Gastrocnemius medialis (tissue), 4 donors: ENCODE data around the gene LRRC28. TPM values are rescaled to one million over a fixed set of nuclear protein-coding genes. Genes with fewer than 3 reads are reported as not detected.

ENCODE experiments used
- ATAC-seq, 2 donors: fragments of 150-250 bp; one replicate each; pipeline ENCODE4 v1.9.1; 2016
- DNase-seq, 2 donors: peaks; one replicate each; pipeline ENCODE4 v3.0.0-alpha.2; 2019
- H3K27ac ChIP-seq, 4 donors: fragments of 200-600 bp; sonication (generic); 1 replicate in 1 of 4; 2 replicates in 3 of 4; pipeline ENCODE4 v1.5.1; 2016 to 2018; ENCODE audit warnings: mild to moderate bottlenecking in 2 of 4, moderate library complexity in 1 of 4
- H3K27me3 ChIP-seq, 3 donors: fragments of 200-600 bp; sonication (generic) in 2 of 3; 1 replicate in 1 of 3; 2 replicates in 2 of 3; pipeline versions ENCODE4 v1.5.1 to v1.6.0; 2016 to 2019; ENCODE audit warnings: mild to moderate bottlenecking in 1 of 3, moderate library complexity in 1 of 3
- H3K36me3 ChIP-seq, 2 donors: fragments of 200-600 bp; sonication (generic) in 1 of 2; one replicate each; pipeline ENCODE4 v1.5.1; 2017 to 2018
- H3K4me1 ChIP-seq, 2 donors: fragments of 200-600 bp; sonication (generic) in 1 of 2; one replicate each; pipeline ENCODE4 v1.5.1; 2016 to 2017; ENCODE audit warnings: mild to moderate bottlenecking in 2 of 2
- H3K4me3 ChIP-seq, 4 donors: fragments of 200-600 bp; sonication (generic) in 3 of 4; 1 replicate in 1 of 4; 2 replicates in 3 of 4; pipeline ENCODE4 v1.5.1; 2016 to 2019; ENCODE audit warnings: mild to moderate bottlenecking in 2 of 4
- H3K9me3 ChIP-seq, 3 donors: fragments of 200-600 bp; sonication (generic) in 2 of 3; 1 replicate in 1 of 3; 2 replicates in 2 of 3; pipeline ENCODE4 v1.5.1; 2016 to 2019
- POLR2A ChIP-seq, 2 donors: fragments of 450-650 bp; IDR thresholded peaks; one replicate each; pipeline ENCODE4 v1.6.1; 2017; ENCODE audit warnings: antibody characterized with exemption in 2 of 2, mild to moderate bottlenecking in 2 of 2, moderate library complexity in 2 of 2
- in situ Hi-C, 4 donors: fragments of 200-750 bp; cut with MboI; loops; one replicate each; pipeline versions ENCODE4 v1.15.0 to v1.8.0; 2017; ENCODE audit warnings: low sequenced_read_pairs in 4 of 4
- intact Hi-C: fragments of 100-400 bp; cut with DNase I; formaldehyde crosslinking; loops from one replicate; pipeline ENCODE4 v1.15.1; 2023; ENCODE audit warnings: low total_unique reads
- total RNA-seq, 4 donors: library from RNA; depleted of rRNA; stranded (reverse); fragments of >200 nt; gene quantifications; one replicate each; pipeline versions ENCODE4 v1.1.0 to v1.2.3, GENCODE V29; 2016
- TF ChIP-seq, protein P1 (sequence below), 5 experiments: fragments of 450-650 bp in 3 of 5; fragments of 200-600 bp in 2 of 5; sonication (generic) in 2 of 5; IDR thresholded peaks in 4 of 5; conservative IDR thresholded peaks in 1 of 5; 1 replicate in 4 of 5; 2 replicates in 1 of 5; pipeline ENCODE4 v1.5.1; 2016 to 2019; ENCODE audit warnings: antibody characterized with exemption in 5 of 5, mild to moderate bottlenecking in 3 of 5, moderate library complexity in 3 of 5

The LRRC28 gene
- total RNA-seq, 4 donors from 2014 or later, result 22.0 to 48.5 (median 36.9) TPM

- in situ Hi-C loops, result loop anchor here in 1 of 4 donors (25.0 kb wide), 1 partner anchor 103 kb away; no protein-coding TSS in a partner anchor
- intact Hi-C loops, result no loop called here
- no peak for ATAC-seq
Measured at GRCh38 chr15:99390667-99391066, 139.4 kb downstream of the LRRC28 start.

DNA sequence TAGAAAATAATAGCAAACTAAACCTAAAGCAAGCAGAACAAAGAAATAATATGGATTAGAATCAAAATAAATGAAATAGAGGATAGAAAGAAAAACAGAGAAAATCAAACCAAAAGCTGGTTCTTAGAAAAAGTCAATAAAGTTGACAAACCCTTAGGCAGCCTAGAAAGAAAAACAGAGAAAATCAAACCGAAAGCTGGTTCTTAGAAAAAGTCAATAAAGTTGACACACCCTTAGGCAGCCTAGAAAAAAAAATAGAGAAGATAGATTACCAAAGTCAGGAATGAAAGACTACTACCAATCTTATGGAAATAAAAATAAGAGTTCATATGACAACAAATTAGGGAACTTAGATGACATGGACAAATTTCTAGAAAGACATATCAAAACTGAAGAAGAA lies 142.4 kb downstream of the LRRC28 start:
- Histone ChIP-seq H3K4me3 (no peak overlapping the region), H3K4me1 (no peaks in the 10 kb centered on the region), H3K27me3 (no peaks in the 10 kb centered on the region), H3K9me3 (peaks cover 0 to 8% (median 0%) of the 10 kb centered on the region in 3 donors), H3K27ac (no peak overlapping the region), H3K36me3 (no peaks in the 10 kb centered on the region)
- intact Hi-C loops (no loop called here), in situ Hi-C loops (loop anchor here in 1 of 4 donors (25.0 kb wide), 1 partner anchor 106 kb away; no protein-coding TSS in a partner anchor)
- no peak for TF ChIP-seq POLR2A (IDR thresholded peaks at IDR 0.05)
- TF ChIP-seq, protein P1, sequence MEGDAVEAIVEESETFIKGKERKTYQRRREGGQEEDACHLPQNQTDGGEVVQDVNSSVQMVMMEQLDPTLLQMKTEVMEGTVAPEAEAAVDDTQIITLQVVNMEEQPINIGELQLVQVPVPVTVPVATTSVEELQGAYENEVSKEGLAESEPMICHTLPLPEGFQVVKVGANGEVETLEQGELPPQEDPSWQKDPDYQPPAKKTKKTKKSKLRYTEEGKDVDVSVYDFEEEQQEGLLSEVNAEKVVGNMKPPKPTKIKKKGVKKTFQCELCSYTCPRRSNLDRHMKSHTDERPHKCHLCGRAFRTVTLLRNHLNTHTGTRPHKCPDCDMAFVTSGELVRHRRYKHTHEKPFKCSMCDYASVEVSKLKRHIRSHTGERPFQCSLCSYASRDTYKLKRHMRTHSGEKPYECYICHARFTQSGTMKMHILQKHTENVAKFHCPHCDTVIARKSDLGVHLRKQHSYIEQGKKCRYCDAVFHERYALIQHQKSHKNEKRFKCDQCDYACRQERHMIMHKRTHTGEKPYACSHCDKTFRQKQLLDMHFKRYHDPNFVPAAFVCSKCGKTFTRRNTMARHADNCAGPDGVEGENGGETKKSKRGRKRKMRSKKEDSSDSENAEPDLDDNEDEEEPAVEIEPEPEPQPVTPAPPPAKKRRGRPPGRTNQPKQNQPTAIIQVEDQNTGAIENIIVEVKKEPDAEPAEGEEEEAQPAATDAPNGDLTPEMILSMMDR (IDR thresholded peaks at IDR 0.05 in 4 of 5, conservative IDR thresholded peaks at IDR 0.05 in 1 of 5), result no peak
- no peak for DNase-seq
- no peak for ATAC-seq

More at GRCh38 chr15:99390667-99391066, 139.4 kb downstream of the LRRC28 start:
- TF ChIP-seq POLR2A (IDR thresholded peaks at IDR 0.05), result no peak
- TF ChIP-seq, protein P1 (IDR thresholded peaks at IDR 0.05 in 4 of 5, conservative IDR thresholded peaks at IDR 0.05 in 1 of 5), result no peak
- Histone ChIP-seq H3K9me3 (peaks cover 0 to 8% (median 0%) of the 10 kb centered on the region in 3 donors), H3K4me3 (no peak overlapping the region), H3K27me3 (no peaks in the 10 kb centered on the region), H3K27ac (no peak overlapping the region), H3K36me3 (no peaks in the 10 kb centered on the region), H3K4me1 (peaks cover 6 to 12% of the 10 kb centered on the region in 2 donors)
- DNase-seq, result no peak

- intact Hi-C loops, result no loop called here
- H3K27ac ChIP-seq, result no peak overlapping the region
- TF ChIP-seq, protein P1 (IDR thresholded peaks at IDR 0.05 in 4 of 5, conservative IDR thresholded peaks at IDR 0.05 in 1 of 5), result no peak
- no peak for TF ChIP-seq POLR2A (IDR thresholded peaks at IDR 0.05)
Measured at GRCh38 chr15:99396375-99396774, 145.1 kb downstream of the LRRC28 start.

DNA sequence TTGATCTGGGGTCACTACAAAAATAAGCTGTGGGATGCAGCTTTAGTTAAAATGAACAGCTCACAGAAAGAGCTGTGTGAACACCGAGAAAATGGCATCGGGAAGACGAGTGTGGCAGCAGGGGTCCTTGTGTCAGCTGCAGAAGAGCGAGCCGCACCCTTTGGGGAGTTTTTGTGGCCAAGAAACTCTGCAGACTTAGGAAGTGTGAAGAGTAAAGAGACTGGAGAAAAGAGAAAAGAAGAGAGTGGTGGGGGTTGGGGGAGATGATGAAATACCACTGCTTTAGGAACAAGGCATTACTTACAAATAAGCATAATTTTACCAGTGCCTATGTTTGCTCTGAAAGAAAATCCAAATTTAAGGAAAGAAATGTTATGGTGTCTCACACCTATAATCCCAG lies 147.8 kb downstream of the LRRC28 start:
- no peak overlapping the region for H3K27ac ChIP-seq
- no peak overlapping the region for H3K4me3 ChIP-seq
- no peaks in the 10 kb centered on the region for H3K27me3 ChIP-seq
- intact Hi-C loops, result no loop called here
- DNase-seq (no peak), ATAC-seq (no peak)
- no peaks in the 10 kb centered on the region for H3K36me3 ChIP-seq
- H3K4me1 ChIP-seq, result peaks cover 0 to 4% of the 10 kb centered on the region in 2 donors
- in situ Hi-C loops, result loop anchor here in 1 of 4 donors (25.0 kb wide), 1 partner anchor 112 kb away; no protein-coding TSS in a partner anchor
- no peaks in the 10 kb centered on the region for H3K9me3 ChIP-seq
- no peak for TF ChIP-seq POLR2A (IDR thresholded peaks at IDR 0.05)
- TF ChIP-seq, protein P1 (IDR thresholded peaks at IDR 0.05 in 4 of 5, conservative IDR thresholded peaks at IDR 0.05 in 1 of 5), result no peak

More at GRCh38 chr15:99396375-99396774, 145.1 kb downstream of the LRRC28 start:
- H3K9me3 ChIP-seq, result peaks cover 0 to 8% (median 0%) of the 10 kb centered on the region in 3 donors
- in situ Hi-C loops, result loop anchor here in 1 of 4 donors (25.0 kb wide), 1 partner anchor 109 kb away; no protein-coding TSS in a partner anchor
- H3K4me3 ChIP-seq, result no peak overlapping the region
- no peaks in the 10 kb centered on the region for H3K36me3 ChIP-seq
- ATAC-seq (no peak), DNase-seq (no peak)
- no peaks in the 10 kb centered on the region for H3K4me1 ChIP-seq
- H3K27me3 ChIP-seq, result no peaks in the 10 kb centered on the region
